Stimulated activated CD8-positive, alpha-beta memory T cell treated with anti-CD3 and anti-CD28 coated beads, Interleukin-2, amount 100 ng/mL, for 1 hour (primary cell): ENCODE data around the gene MARK2.
A peak's percentile ranks its signal among the peaks of the same experiment; 100 is the strongest.
"Not testable (repeated sequence)": the region's sequence is repeated elsewhere in the genome, so short reads cannot be mapped to it uniquely, and the experiment has no call there.

Source experiments
- DNase-seq, 2 donors: peaks; one replicate each; pipeline ENCODE4 v3.0.0-alpha.2; 2020; ENCODE audit warnings: low read depth in 2 of 2

The MARK2 gene

DNA sequence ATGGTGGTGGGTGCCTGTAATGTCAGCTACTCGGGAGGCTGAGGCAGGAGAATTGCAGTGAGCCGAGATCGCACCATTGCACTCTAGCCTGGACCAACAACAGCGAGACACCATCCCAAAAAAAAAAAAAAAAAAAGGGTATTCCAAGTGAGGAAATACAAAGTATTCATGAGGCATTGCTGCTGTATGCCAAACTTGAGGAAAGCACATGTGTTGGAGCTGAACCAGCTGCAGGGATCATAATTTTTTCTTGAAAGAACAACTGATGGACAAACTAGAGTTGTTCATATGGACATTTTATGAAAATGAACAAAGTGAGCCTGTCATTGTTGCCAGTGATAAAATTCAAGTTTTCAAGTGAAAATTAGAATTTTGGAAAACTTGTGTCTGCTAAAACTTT is 15.8 kb downstream of the MARK2 start:
- DNase-seq: no peak

DNA sequence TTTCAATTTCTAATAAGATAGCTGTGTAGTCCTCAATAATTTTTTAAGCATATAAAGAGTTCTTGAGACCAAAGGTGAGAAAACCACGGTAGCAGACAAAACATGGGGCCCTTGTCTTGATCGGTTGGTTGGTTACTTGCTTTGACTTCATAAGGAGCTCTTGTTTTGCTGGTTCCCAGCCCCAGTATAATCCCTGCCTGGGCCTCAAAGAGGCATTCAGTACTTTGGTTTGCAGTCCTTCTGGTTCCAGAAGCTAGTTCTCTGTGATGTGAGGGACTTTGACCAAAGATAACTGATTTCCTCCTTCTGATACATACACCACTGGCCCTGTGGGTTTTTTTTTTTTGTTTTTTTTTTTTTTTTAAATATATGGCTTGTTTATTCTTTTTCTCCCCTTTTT is 17.1 kb downstream of the MARK2 start:
- no peak for DNase-seq

DNA sequence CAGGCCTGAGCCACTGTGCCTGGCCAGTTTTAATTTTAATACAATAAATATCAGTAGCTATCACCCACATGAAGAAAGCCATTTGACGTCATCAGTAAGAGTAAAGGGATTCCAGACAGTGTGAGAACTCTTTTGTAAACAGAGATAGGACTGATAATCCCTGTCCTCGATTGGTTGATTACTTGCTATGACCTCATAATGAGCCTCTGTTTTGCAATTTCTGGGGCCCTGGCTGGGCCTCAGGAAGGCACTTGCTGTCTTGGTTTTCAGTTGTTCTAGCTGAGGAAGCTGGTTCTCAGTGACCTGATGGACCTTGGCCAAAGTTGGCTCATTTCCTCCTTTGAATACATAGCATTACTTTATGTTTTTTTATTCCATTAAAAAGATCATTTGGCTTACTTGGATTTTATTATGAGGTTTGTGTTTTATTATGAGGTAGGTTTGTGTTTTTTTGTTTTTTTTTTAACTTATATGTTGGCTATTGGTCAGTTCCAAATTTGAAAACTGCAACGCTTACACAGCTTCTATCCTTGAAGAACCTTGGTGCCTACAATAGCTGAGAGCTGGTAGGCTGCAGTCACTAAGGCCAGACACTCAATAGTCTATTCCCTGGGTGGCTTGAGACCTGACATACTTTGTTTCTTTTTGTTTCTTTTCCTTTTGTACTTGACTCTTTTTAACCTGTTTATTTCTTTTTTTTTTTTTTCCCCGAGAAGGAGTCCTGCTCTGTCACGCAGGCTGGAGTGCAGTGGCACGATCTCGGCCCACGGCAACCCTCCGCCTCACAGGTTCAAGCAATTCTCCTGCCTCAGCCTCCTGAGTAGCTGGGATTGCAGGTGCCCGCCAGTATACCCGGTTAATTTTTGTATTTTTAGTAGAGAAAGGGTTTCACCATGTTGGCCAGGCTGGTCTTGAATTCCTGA is 20.0 kb downstream of the MARK2 start:
- DNase-seq: no peak

DNA sequence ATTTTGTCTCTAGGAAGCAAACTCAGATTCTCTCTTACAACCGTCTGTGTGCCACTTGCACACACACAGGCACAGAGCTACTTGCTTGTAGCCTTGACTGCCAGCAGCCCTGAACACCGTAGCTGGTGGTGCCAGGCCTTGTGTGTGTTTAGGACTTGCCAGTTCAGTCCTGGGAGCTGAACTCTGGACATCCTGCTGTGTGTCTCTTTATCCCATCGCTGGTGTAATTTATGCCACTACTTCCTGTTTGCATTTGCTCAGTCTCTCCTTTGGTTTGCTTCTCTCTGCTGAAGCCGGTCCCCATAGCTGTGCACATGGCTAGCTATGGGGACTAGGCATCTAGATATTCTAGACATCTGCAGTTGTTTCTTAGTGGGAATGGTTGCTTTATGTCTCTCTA is 24.0 kb downstream of the MARK2 start:
- no peak for DNase-seq

DNA sequence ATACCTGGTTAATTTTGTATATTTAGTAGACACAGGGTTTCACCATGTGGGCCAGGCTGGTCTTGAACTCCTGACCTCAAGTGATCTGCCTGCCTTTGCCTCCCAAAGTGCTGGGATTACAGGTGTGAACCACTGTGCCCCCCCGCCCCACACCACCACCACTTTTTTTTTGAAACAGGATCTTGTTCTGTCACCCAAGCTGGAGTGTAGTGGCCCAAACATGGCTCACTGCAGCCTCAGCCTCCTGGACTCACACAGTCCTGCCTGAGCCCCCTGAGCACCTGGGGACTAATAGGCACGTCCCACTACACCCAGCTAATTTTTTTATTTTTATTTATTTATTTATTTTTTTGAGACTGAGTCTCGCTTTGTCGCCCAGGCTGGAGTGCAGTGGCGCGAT is 24.7 kb downstream of the MARK2 start:
- DNase-seq: not testable (repeated sequence)

DNA sequence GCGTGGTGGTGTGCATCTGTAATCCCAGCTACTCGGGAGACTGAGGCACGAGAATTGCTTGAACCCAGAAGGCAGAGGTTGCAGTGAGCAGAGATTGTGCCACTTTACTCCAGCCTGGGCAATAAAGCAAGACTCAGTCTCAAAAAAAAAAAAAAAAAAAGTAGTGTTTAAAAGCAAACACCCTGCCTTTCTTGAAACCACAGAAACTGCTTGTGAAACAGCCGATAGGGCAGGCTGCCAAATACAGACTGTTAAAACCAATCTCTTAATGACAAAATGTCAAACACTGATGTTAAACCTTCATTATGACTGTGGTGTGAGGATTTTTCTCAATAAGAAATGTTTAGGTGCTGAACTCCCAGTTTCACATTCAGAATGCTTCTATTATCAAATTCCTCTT is 27.3 kb downstream of the MARK2 start:
- peak; percentile 45 to 47 for DNase-seq

DNA sequence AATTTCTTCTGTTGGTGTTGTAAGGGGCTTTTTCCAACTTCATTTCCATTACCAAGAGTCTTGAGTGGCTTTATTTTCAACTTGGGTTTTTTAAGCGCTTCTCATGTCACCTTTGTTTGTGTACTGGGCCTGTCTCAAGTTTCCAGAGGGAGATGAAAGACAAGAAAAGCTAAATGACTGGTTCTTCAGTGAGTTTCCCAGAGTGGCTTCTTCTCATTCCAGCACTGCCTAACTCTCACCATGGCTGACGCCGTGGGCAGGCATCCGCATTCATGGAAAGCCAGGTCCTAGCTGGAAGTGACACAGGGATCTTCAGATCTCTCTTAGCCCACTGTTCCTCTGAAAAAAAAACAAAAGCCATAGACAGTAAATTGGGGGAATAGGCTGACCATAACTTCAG is 28.6 kb downstream of the MARK2 start:
- DNase-seq: no peak

DNA sequence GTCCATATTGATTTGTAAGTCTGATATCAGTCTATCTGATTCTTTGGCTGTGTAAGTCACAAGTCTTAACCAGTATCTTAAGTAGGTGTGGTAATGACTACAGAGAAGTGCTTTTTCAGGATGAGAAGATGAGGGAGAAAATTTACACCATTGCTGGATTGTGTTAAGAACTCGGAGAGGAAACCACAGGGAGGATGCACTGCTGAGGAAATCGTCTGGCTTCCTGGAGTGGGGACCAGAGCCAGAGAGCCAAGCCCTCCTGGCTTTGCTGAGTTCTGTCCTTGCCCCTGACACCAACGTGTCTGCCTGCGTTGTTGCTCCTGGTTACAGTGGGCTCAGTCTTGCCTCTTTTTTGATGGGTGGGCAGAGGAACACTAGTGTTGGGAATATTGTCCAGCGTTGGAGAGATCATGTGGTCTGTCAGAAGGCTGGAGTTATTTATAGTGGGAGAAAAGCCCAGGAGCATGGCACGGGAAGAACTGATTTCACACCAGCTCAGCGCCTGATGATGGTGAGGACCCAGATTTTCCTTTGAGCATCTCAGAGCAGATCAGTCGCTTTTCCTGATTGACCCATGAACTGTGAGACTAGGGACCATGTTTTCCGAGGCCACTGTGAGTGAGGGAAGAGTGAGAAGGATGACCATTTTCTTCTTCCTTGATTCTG is 29.6 kb downstream of the MARK2 start:
- DNase-seq: no peak

DNA sequence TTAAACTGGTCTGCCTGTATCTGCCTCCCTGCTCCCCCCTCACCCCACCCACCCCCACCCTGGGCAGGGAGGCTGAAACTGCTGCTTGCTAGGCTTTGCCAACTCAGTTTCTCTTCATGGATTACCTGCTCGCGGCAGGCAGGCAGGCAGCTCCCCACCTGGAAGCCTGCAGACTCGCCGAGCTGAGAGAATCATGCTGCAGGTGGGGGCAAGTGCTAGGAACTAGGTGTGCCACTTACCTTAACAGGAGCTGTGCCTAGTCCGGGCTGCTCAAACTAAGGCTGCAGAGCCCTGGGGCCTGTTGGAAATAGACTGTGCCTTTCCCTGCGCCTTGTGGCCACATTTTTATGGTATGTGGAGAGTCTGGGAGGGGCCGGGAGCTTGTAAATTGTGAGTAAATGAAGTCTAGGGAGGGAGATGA is 30.3 kb downstream of the MARK2 start:
- DNase-seq: no peak

DNA sequence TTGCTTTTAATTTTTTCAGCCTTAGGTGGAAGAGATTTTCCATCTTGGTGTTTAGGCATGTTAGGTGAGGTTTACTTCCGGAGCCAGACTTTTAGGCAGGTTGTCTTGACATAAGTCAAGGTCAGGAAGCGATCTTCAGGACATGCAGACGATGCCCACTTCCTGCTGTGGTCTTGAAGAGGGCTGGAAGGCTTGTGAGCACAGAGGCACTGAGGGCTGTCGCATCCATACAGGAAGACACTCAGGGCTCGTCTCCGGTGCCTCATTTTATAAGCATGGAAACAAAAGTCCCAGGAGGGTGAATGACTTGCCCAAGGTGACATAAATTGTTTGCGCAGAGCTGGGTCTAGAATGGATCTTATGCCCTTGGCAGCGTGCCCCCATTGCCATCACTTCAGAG is 30.8 kb downstream of the MARK2 start:
- no peak for DNase-seq

DNA sequence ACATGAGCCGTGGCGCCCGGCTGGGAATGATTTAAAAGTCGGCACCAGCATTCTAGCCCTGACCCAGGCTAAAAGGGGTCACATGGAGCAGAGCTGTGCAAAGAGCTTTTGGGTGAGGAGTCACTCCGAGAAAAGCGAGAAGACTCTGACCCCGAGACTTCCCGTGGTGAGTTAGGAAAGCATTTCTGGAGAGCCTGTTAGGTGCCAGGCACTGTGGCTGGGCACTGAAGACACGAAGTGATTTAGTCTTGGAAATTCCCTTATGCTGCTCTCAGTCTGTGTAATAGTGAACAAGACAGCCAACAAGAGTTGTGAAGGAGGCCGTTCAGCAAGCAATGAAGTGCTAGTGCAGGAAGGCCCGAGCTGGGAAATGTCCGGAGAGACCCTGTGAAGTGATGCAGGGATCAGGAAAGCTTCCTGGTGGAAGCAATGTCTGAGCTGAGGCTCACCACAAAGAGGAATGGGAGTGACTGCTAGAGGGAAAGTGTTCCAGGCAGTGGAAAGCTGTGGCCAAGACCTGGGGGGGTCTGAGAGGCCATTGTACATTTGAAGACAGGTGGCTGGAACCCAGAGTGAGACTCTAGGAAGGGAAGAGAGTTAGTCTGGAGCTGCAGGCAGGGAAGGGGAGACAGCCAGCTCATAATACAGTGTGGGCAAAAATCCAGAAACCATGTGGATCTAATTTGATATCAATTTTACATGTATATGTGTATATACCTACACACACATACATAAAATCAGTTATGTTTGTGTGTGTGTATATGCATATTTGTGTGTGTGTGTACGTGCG is 31.6 kb downstream of the MARK2 start:
- no peak for DNase-seq

DNA sequence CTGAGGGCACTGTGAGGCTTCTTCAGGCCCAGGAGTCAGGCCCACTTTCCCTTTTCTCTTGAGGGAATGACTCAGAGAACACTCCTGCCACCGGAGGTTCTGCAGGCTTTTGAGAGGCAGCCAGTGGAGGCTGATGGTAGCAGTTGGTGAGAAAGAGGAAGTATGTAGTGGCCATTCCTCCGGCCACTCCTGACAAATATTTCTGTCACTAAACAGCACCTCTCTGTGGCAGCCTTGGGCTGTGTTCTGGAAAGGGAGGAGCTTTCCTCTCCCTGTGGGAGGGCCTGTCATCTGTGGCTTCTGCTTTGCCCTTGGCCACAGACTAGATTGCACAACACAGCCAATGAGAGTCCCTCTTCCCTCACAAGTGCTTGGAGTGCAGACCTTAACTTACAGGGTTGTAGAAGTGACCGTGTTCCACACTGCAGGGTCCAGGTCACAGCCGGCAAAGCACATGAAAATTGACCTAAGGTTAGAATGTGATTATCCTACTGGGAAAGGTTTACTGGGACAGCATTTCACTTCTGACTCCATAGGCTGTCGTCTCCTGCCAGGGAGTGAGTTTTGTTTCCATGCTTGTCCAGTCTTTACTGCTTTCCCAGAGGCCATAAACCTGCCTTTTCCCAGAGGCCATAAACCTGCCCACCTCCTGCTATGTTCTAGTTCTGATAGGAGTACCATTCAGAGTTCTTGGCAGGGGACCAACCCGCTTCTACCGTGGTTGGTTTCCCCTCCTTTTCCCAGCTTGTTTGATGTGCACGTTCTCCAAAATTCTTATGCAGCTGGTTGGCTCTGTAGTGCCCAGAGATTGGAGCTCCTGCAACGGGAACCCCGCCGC is 33.3 kb downstream of the MARK2 start:
- peak in 1 of 2 donors; percentile 12 for DNase-seq

DNA sequence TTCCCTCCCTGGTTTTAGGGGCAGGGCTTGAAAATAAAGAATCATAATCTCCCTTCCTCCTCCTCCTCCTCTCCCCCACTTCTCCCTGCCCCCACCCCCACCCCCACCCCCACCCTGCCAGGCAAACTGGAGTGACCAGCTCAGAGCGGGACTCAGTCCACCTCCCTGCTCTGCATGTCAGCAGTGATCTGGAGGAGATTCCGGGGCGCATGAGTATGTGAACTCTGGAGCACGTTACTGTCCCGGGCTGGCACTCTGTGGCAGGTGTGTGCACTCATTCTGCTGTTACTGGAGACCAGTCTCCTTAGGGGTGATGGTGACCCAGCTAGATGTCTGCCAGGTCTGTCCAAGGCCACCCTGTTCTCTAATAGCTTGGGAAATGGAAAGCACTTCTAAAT is 33.9 kb downstream of the MARK2 start:
- DNase-seq: no peak

DNA sequence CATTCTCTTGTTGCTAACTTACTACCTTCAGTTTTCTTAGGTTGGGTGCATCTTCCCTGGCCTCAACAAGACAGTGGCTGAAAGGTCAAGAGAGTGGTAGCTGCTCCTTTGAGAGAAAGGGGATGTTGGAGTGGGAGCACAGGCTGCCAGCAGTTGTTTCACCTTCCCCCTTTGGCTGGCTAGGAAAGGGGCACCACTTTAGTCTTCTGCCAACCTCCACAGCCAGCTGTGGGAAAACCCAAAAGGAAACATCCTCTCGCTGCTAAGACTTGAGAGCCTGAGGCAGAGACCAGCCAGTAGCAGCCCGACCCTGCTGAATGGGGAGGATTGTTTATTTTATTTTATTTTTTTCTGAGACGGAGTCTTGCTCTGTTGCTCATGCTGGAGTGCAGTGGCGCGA is 34.4 kb downstream of the MARK2 start:
- no peak for DNase-seq

DNA sequence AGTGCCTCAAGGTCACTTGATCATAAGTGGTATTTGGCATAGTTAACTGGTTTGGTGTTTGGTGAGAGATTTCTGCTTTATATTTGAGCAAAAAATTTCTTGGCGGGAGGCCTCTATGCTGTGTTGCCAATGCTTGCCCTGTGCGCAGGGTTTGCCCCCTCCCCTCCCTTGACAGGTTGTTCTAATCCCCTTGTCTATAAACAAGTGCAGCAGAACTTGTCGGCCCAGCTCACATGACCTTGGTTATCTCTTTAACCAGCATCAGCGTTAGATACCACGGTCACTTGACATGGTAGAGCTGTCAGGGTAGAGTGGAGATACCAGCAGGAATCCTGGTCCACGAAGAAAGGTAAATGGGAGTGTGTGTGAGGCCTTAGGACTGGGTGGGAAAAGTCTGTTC is 35.6 kb downstream of the MARK2 start:
- DNase-seq: no peak

DNA sequence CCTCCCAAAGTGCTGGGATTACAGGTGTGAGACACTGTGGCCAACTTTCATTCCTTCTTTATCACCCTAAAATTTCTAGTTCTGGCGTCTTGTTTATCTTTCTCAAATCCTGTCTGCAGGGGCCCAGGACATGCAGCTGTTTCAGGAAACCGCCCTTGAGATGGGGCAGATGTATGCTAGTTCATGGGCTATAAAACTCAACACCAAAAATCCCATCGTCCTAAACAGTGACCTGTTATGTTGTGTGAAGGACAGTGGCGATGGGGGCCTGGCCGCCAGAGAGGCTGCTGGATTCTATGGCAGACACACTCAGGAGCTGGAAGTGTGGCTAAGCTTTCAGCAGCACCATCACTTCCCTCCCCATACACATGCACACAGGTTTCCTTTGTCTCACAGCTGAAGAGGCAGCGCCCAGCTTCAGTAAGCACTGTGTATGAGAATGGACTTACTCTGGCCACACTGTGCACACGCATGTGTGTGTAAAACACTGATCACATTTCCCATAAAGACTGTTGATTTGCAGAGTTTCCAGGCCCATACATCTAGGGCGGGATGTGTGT is 36.7 kb downstream of the MARK2 start:
- DNase-seq: no peak

DNA sequence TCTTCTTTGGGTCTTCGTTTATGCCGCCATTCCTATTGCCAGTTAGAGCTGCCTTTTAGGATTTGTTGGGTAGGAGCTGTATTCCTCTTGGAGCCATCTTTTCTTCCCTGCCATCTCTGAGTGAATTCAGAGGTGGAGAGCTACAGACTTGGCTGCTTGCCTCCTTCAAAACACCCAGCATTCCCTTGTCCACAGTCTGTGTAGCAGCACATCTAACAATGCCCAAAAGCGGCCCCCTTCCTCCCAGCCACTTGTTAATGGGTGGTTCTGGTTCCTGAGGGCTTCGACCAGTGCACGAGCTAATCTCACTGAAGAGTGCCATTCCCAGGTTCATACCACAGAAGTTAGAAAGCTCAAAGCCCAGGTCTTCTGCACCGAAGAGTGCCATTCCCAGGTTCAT is 37.7 kb downstream of the MARK2 start:
- DNase-seq: no peak

DNA sequence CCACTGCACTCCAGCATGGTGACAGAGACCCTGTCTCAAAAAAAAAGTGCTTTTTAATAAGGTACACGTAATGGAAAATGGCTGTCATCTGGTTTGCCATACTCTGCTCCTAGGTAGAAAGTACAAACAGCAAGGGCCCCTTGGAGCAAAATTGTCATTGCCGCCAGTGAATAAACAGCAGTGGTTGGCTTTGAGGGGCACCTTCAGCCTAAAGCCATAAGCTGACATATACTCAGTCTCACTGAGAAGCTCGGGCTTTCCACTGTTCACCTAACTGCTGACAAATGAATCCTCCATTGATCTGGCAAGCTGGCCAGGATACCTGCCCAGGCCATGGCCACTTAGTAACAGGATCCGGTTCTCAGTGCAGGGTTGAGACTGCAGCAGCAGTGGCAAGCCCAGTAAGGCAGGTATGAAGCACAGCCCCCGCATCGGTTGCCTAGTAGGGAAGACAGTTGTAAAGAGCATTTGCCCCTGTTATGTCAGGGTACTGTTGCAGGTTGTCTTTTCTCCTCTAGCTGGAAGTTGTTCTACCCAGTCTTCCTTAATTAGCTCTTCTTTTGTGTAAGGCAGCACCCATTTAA is 38.8 kb downstream of the MARK2 start:
- DNase-seq: no peak

DNA sequence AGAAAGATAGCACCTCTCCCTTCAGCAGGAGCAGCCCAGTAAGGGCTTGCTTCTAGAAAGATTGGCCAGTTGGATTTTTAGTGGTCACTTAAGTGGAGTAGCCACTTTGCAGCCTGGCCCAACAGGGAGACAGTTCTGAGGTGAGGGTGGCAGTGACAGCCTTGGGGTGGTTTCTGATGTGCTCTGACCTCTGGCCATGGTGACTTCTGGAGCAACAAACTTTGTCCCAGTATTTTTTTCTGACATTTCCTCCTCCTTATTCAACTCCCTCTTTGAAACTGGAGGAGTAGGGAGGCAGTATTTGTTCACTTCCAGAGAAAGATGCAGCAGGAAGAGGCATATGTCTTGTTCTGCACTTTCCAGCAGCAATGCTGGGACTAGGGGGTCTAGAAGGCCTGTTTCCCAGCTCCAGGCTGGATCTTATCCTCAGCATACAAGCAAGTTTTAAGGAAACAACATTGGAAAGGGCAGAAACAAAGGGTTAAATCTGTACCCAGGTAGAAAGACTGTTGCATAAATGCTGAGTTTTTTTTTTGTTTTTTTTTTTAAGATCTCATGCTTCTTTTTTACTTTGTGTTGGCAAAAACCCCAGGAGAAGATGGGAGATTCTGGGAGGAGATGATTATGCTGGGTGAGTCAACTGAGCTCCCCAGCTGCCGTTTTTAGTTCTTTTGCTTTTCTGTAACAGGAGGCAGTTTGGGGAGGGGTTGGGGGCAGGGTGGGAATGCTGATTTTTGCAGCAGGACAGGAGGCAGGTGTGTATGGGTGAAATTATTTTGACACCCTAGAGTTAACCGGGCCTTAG is 40.9 kb downstream of the MARK2 start:
- no peak for DNase-seq

DNA sequence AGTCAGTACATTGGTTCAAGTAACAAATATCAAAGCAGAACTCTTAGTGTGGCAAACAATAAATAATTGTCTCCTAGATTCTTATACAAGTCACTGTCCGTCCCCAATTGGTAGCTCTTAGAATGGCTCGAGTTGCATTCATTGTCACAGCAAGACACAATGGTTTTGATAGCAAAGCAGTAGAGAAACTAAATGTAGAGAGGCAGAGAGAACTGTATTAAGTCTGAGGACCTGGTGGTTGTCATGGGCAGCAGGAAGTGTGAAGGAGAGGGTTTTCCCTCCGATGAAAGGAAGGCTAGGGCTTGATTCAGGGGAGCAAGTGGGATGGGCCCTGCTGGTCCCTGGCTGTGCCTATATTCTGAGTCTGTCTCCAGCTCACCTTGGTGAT is 41.5 kb downstream of the MARK2 start:
- no peak for DNase-seq
